CD4-positive, alpha-beta memory T cell (primary cell): ENCODE measurements around the gene ALDH7A1. TPM values are rescaled to one million over a fixed set of nuclear protein-coding genes. Genes with fewer than 3 reads are reported as not detected.
"Not testable (repeated sequence)": the region's sequence is repeated elsewhere in the genome, so short reads cannot be mapped to it uniquely, and the experiment has no call there.

Experiments
- CTCF ChIA-PET: fragments of 350-600 bp; sonication (Branson Sonifier 250); formaldehyde crosslinking; loops from one replicate; lab custom pipeline; 2021; ENCODE audit warnings: inconsistent platforms; ENCODE audit not compliant: partially characterized antibody; lab: Charles Lee
- POLR2A ChIA-PET: fragments of 350-600 bp; sonication (Branson Sonifier 250); formaldehyde crosslinking; loops from one replicate; lab custom pipeline; 2021; ENCODE audit not compliant: partially characterized antibody; lab: Charles Lee
- DNase-seq, 5 donors: peaks; one replicate each; pipeline versions ENCODE4 v3.0.0 to v3.0.0-alpha.2; 2020 to 2022; ENCODE audit warnings: mixed read lengths in 1 of 5
- H3K27ac ChIP-seq: one replicate; pipeline ENCODE4 v1.7.0; 2013; ENCODE audit warnings: low read depth, low read length
- H3K27me3 ChIP-seq: 2 replicates; pipeline ENCODE4 v1.7.0; 2013; ENCODE audit warnings: mild to moderate bottlenecking, low read length, moderate library complexity; ENCODE audit not compliant: insufficient read depth
- H3K36me3 ChIP-seq: 2 replicates; pipeline ENCODE4 v1.7.0; 2013; ENCODE audit warnings: mild to moderate bottlenecking, low read length, moderate library complexity; ENCODE audit not compliant: insufficient read depth
- H3K4me1 ChIP-seq: 2 replicates; pipeline ENCODE4 v1.7.0; 2013; ENCODE audit warnings: mild to moderate bottlenecking, low read length, moderate library complexity; ENCODE audit not compliant: insufficient read depth
- H3K4me3 ChIP-seq, 2 donors: one replicate each; pipeline ENCODE4 v1.7.0; 2013; ENCODE audit warnings: low read length in 2 of 2, mild to moderate bottlenecking in 1 of 2
- H3K9me3 ChIP-seq, 2 donors: one replicate each; pipeline ENCODE4 v1.7.0; 2013; ENCODE audit warnings: low read length in 2 of 2, control low read depth in 1 of 2; ENCODE audit not compliant: control insufficient read depth in 1 of 2
- H3K27ac Mint-ChIP-seq, 7 donors: one replicate each; pipeline ENCODE4 v1.8.0; 2020 to 2021; ENCODE audit warnings: mixed read lengths in 7 of 7, mild to moderate bottlenecking in 6 of 7, inconsistent platforms in 3 of 7, moderate library complexity in 3 of 7
- H3K27me3 Mint-ChIP-seq, 2 donors: one replicate each; pipeline ENCODE4 v1.8.0; 2020 to 2021; ENCODE audit warnings: mixed read lengths in 2 of 2
- H3K36me3 Mint-ChIP-seq, 2 donors: one replicate each; pipeline ENCODE4 v1.8.0; 2020 to 2021; ENCODE audit warnings: mixed read lengths in 2 of 2, inconsistent platforms in 1 of 2, mild to moderate bottlenecking in 1 of 2
- H3K4me1 Mint-ChIP-seq, 4 donors: one replicate each; pipeline ENCODE4 v1.8.0; 2020 to 2021; ENCODE audit warnings: mixed read lengths in 4 of 4, mild to moderate bottlenecking in 1 of 4
- H3K4me3 Mint-ChIP-seq, 8 donors: one replicate each; pipeline ENCODE4 v1.8.0; 2020 to 2021; ENCODE audit warnings: mixed read lengths in 8 of 8, mild to moderate bottlenecking in 7 of 8, moderate library complexity in 6 of 8, inconsistent platforms in 3 of 8
- H3K9me3 Mint-ChIP-seq, 8 donors: one replicate each; pipeline ENCODE4 v1.8.0; 2020 to 2021; ENCODE audit warnings: mixed read lengths in 8 of 8, mild to moderate bottlenecking in 5 of 8, inconsistent platforms in 3 of 8, moderate library complexity in 1 of 8
- intact Hi-C: fragments of 100-400 bp; cut with micrococcal nuclease; formaldehyde crosslinking; loops from one replicate; pipeline ENCODE4 v1.15.1; 2023
- polyA plus RNA-seq, 2 donors: library from polyadenylated mRNA; unstranded; fragments of 300-500 nt; fragmentation: Illumina TruSeq; gene quantifications; one replicate each; pipeline ENCODE4 v1.2.3, GENCODE V29; 2021
- total RNA-seq, 2 experiments: library from RNA; stranded (reverse); gene quantifications; one replicate each; pipeline ENCODE4 v1.2.3, GENCODE V29; 2021

ALDH7A1 gene
- total and polyA plus RNA-seq, 4 experiments from 2014 or later, result 1.3 to 4.8 (median 1.8) TPM

- ChIA-PET CTCF (interaction anchor here (2.7 kb wide), 1 partner anchor 9 kb away, joined by 21 read pairs; the partner anchor contains the start of gene PHAX), POLR2A (interaction anchor here (0.7 to 1.0 kb wide), 2 partner anchors 9 to 168 kb away, joined by 3 read pairs; no protein-coding TSS in a partner anchor)
- H3K27me3 ChIP-seq, result no peaks in the 10 kb centered on the region
- H3K27ac ChIP-seq, result no peak overlapping the region
- peak overlapping the region in 1 of 8 donors; percentile 15 for H3K4me3 Mint-ChIP-seq
- peak overlapping the region in 3 of 7 donors; percentile 15 to 52 (median 28) for H3K27ac Mint-ChIP-seq
- H3K36me3 ChIP-seq, result peaks cover 33% of the 10 kb centered on the region
- H3K9me3 ChIP-seq, result no peaks in the 10 kb centered on the region
- H3K4me1 ChIP-seq, result peaks cover 21% of the 10 kb centered on the region
- H3K4me1 Mint-ChIP-seq, result peaks cover 26 to 64% (median 43%) of the 10 kb centered on the region in 4 donors
- H3K36me3 Mint-ChIP-seq, result peaks cover 34 to 68% of the 10 kb centered on the region in 2 donors
- no peak for DNase-seq
- H3K4me3 ChIP-seq, result no peak overlapping the region
- no peaks in the 10 kb centered on the region for H3K9me3 Mint-ChIP-seq
- H3K27me3 Mint-ChIP-seq, result no peaks in the 10 kb centered on the region
- intact Hi-C loops, result no loop called here
These were observed 15.1 kb upstream of the ALDH7A1 start for GRCh38 chr5:126610160-126610559.

DNA sequence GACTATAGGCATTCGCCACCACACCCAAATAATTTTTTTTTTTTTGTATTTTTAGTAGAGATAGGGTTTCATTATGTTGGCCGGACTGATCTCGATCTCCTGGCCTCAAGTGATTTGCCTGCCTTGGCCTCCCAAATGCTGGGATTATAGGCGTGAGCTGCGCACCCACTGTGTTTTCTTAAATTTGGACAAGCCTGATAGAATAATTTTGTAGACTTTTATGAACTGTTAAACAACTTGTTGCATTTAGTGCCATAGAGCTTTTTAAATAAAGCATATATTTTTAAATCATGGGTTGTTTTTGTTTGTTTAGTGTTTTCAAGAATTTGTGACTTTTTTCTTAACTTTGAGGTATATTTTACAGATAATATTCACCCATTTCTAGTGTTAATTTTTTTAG is 10.5 kb upstream of the ALDH7A1 start:
- Mint-ChIP-seq H3K27ac (peak overlapping the region in 4 of 7 donors; percentile 10 to 82 (median 62)), H3K4me3 (peak overlapping the region in 5 of 8 donors; percentile 4 to 67 (median 38)), H3K27me3 (no peaks in the 10 kb centered on the region), H3K36me3 (peaks cover 29 to 52% of the 10 kb centered on the region in 2 donors), H3K4me1 (peaks cover 35 to 70% (median 52%) of the 10 kb centered on the region in 4 donors), H3K9me3 (no peaks in the 10 kb centered on the region)
- Histone ChIP-seq H3K27ac (no peak overlapping the region), H3K27me3 (no peaks in the 10 kb centered on the region), H3K4me1 (peaks cover 42% of the 10 kb centered on the region), H3K9me3 (no peaks in the 10 kb centered on the region), H3K36me3 (peaks cover 40% of the 10 kb centered on the region), H3K4me3 (no peak overlapping the region)
- intact Hi-C loops, result no loop called here
- CTCF ChIA-PET, result no interaction called here
- POLR2A ChIA-PET, result interaction anchor here (0.6 kb wide), 1 partner anchor 245 kb away, joined by 3 read pairs; no protein-coding TSS in a partner anchor
- DNase-seq, result no peak

- H3K27me3 ChIP-seq, result no peaks in the 10 kb centered on the region
- H3K27ac ChIP-seq, result no peak overlapping the region
- ChIA-PET CTCF (interaction anchor here (0.6 to 1.0 kb wide), 2 partner anchors 15 to 16 kb away, joined by 3 to 4 read pairs; no protein-coding TSS in a partner anchor), POLR2A (interaction anchor here (0.6 kb wide), 1 partner anchor 141 kb away, joined by 4 read pairs; no protein-coding TSS in a partner anchor)
- peaks cover 44% of the 10 kb centered on the region for H3K4me1 ChIP-seq
- DNase-seq, result no peak
- Mint-ChIP-seq H3K36me3 (peaks cover 22 to 46% of the 10 kb centered on the region in 2 donors), H3K27ac (peak overlapping the region in 4 of 7 donors; percentile 16 to 69 (median 60)), H3K4me3 (peak overlapping the region in 7 of 8 donors; percentile 1 to 74 (median 48)), H3K9me3 (peaks cover 0 to 3% (median 0%) of the 10 kb centered on the region in 8 donors), H3K4me1 (peaks cover 31 to 65% (median 49%) of the 10 kb centered on the region in 4 donors), H3K27me3 (no peaks in the 10 kb centered on the region)
- intact Hi-C loops, result loop anchor here (5.0 kb wide), 1 partner anchor 1479 kb away; the partner anchor contains the start of gene SLC12A2
- peaks cover 26% of the 10 kb centered on the region for H3K36me3 ChIP-seq
- H3K9me3 ChIP-seq, result no peaks in the 10 kb centered on the region
- no peak overlapping the region for H3K4me3 ChIP-seq
These were observed 8.5 kb upstream of the ALDH7A1 start for GRCh38 chr5:126603402-126603991.

DNA sequence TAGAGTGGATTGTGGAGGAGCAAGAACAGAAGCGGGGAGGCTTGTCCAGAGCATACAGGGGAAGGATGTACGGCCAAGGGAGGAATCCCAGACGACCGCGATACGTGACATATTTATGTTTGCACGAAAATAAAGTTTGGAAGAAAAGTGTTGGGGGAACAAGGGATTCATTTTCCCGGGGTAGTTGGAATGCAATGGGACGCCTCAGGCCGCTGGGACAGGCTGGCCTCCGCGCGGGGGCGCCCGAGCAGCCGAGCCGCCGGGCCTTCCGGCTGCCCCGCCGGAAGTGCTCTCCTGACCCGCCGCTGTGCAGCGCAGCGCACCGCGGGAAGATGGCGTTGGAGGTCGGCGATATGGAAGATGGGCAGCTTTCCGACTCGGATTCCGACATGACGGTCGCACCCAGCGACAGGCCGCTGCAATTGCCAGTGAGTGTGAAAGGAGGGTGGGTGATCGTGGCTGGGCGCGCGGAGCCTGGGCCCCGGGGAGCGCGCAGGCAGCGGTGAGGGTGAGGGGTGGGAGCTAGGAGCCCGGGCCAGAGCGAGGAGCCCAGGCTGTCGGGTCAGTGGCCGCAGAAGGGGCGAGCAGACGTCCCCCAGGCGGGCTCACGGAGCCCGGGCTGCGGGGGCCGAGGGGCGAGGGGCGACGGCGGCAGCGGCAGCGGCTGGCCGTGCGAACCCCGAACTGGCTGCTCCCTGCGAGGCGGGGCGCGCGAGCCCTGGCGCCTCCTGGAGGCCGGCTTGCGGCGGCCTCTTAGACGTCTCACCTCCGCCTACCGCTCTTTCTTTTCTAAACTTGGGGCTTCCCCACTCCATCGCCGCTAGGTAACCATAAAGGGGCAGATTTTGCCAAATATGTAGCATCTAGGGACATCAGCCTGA is 5.9 kb upstream of the ALDH7A1 start, which contains the start of gene PHAX:
Gene PHAX (plus strand): TSS at position 317 of the 881 bp plus-strand sequence. CDS start 16 bp downstream, at position 333.
- Histone ChIP-seq H3K4me1 (peaks cover 31% of the 10 kb centered on the region), H3K9me3 (no peaks in the 10 kb centered on the region), H3K36me3 (peaks cover 17% of the 10 kb centered on the region), H3K27me3 (no peaks in the 10 kb centered on the region), H3K27ac (peak within 1 kb of the TSS; percentile 80), H3K4me3 (peak within 1 kb of the TSS; percentile 50 to 95)
- Mint-ChIP-seq H3K4me3 (peak within 1 kb of the TSS; percentile 96 to 99 (median 97)), H3K27me3 (no peaks in the 10 kb centered on the region), H3K36me3 (peaks cover 13 to 26% of the 10 kb centered on the region in 2 donors), H3K27ac (peak within 1 kb of the TSS; percentile 84 to 99 (median 96)), H3K4me1 (peaks cover 22 to 46% (median 34%) of the 10 kb centered on the region in 4 donors), H3K9me3 (peaks cover 0 to 3% (median 0%) of the 10 kb centered on the region in 8 donors)
- DNase-seq, result peak; percentile 68 to 75 (median 74)
- intact Hi-C loops, result loop anchor here (1.0 to 5.0 kb wide), 7 partner anchors 57 to 1481 kb away; partner anchors contain the start of genes GRAMD2B and SLC12A2
- POLR2A ChIA-PET, result interaction anchor here (0.8 to 2.7 kb wide), 5 partner anchors 111 to 1482 kb away, joined by 3 to 24 read pairs (median 3); partner anchors contain the start of gene LMNB1
- CTCF ChIA-PET, result interaction anchor here (0.8 to 2.5 kb wide), 24 partner anchors 8 to 628 kb away, joined by 3 to 25 read pairs (median 4); partner anchors contain the start of gene LMNB1

DNA sequence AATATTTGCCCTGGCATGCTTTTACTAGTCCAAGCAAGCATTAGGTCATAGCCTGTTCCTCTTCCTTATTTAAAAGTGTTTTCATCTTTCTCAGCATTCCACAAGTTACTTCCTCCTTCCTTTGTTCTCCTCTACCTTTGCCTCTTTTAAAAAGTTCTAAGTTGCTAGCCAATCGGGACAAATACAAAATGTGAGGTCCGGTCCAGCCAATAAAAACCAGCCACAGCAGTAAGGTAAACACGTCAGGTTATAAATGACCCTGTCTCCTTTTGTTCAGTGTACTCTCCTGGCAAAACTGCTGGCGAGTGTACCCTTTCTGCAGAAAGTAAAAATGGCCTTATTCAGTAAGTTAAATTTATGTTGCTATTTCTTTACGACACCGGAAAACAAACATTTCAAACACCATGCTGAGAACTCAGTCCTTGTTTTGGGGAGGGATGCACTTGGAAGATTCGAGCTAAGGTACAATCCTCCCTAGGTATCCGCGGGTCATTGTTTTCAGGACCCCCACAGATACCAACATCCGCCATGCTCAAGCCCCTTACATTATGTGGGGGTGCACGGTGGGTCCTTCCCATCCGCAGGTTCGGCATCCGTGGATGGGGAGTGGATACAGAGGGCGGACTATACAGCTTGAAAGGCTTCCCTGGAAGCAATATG is 5.1 kb upstream of the ALDH7A1 start:
- not testable (repeated sequence) for DNase-seq, H3K9me3 Mint-ChIP-seq, H3K27me3 Mint-ChIP-seq, H3K9me3 ChIP-seq, H3K27me3 ChIP-seq, H3K4me3 ChIP-seq
- Histone ChIP-seq H3K4me1 (peaks cover 27% of the 10 kb centered on the region), H3K27ac (peak overlapping the region; percentile 80), H3K36me3 (peaks cover 13% of the 10 kb centered on the region)
- ChIA-PET CTCF (interaction anchor here (0.6 to 2.5 kb wide), 20 partner anchors 8 to 628 kb away, joined by 3 to 25 read pairs (median 4); partner anchors contain the start of gene LMNB1), POLR2A (interaction anchor here (0.9 to 2.7 kb wide), 3 partner anchors 178 to 1482 kb away, joined by 3 to 24 read pairs (median 3); partner anchors contain the start of gene LMNB1)
- Mint-ChIP-seq H3K4me1 (peaks cover 20 to 42% (median 31%) of the 10 kb centered on the region in 4 donors), H3K36me3 (peaks cover 10 to 20% of the 10 kb centered on the region in 2 donors), H3K4me3 (peak overlapping the region; percentile 96 to 99 (median 97)), H3K27ac (peak overlapping the region in 6 of 7 donors; percentile 59 to 97 (median 83))
- intact Hi-C loops, result loop anchor here (1.0 to 5.0 kb wide), 4 partner anchors 56 to 1482 kb away; partner anchors contain the start of genes GRAMD2B and SLC12A2

DNA sequence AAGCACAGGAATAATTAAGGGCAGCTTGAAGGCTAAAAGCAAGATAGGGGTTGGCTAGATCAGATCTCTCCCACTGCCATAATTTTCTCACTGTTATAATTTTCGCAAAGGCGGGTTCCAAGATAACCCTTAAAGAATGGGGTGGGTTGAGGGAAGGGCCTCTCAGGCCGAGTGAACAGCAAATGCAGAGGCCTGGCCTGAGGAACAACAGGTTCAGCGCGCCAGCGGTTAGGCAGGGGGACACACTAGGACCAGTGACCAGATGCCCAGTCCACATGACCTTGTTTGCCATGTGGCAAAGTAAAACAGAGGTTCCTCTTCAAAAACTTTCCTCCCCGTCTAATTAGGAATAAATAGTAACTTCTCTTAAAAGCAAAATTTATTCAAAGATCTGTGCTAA is 4.5 kb upstream of the ALDH7A1 start:
- intact Hi-C loops, result no loop called here
- DNase-seq, result no peak
- H3K27ac Mint-ChIP-seq, result peak overlapping the region in 1 of 7 donors; percentile 84
- H3K27me3 Mint-ChIP-seq, result peaks cover 0 to 3% of the 10 kb centered on the region in 2 donors
- peak overlapping the region in 4 of 8 donors; percentile 26 to 96 (median 58) for H3K4me3 Mint-ChIP-seq
- H3K27ac ChIP-seq, result no peak overlapping the region
- peaks cover 10 to 19% of the 10 kb centered on the region in 2 donors for H3K36me3 Mint-ChIP-seq
- peaks cover 26% of the 10 kb centered on the region for H3K4me1 ChIP-seq
- CTCF ChIA-PET, result interaction anchor here (0.6 to 2.0 kb wide), 5 partner anchors 26 to 177 kb away, joined by 3 to 5 read pairs (median 4); no protein-coding TSS in a partner anchor
- peaks cover 0 to 3% (median 0%) of the 10 kb centered on the region in 8 donors for H3K9me3 Mint-ChIP-seq
- no peaks in the 10 kb centered on the region for H3K27me3 ChIP-seq
- no peak overlapping the region for H3K4me3 ChIP-seq
- H3K9me3 ChIP-seq, result no peaks in the 10 kb centered on the region
- peaks cover 19 to 46% (median 32%) of the 10 kb centered on the region in 4 donors for H3K4me1 Mint-ChIP-seq
- POLR2A ChIA-PET, result interaction anchor here (2.7 kb wide), 1 partner anchor 178 kb away, joined by 24 read pairs; the partner anchor contains the start of gene LMNB1
- peaks cover 12% of the 10 kb centered on the region for H3K36me3 ChIP-seq
